OCI-LY3 (cell line): Measurements from ENCODE around the gene MAP3K4.

Experiments used
- H2AFZ ChIP-seq: fragments of 200-600, 300-600 bp; shearing (Covaris generic); 2 replicates; pipeline ENCODE4 v1.6.0; 2014; ENCODE audit warnings: antibody characterized with exemption, low read depth, low read length
- H3K27ac ChIP-seq: fragments of 200-600, 300-600 bp; sonication (generic); 2 replicates; pipeline ENCODE4 v1.5.1; 2014; ENCODE audit warnings: mild to moderate bottlenecking, low read length, moderate library complexity, mixed read lengths
- H3K27me3 ChIP-seq: fragments of 200-600, 300-600 bp; sonication (generic); 2 replicates; pipeline ENCODE4 v1.6.1; 2014; ENCODE audit warnings: low read depth, low read length, mixed read lengths
- H3K36me3 ChIP-seq: fragments of 200-600, 300-600 bp; sonication (generic); replicated peaks from 2 replicates; pipeline ENCODE3; 2014; ENCODE audit warnings: low read depth, low read length, mixed read lengths
- H3K4me1 ChIP-seq: fragments of 300-600, 200-600 bp; sonication (generic); 2 replicates; pipeline ENCODE4 v1.6.1; 2014; ENCODE audit warnings: low read length, mixed read lengths
- H3K4me2 ChIP-seq: fragments of 200-600, 300-600 bp; sonication (generic); 2 replicates; pipeline ENCODE4 v1.6.1; 2014; ENCODE audit warnings: low read length, mixed read lengths
- H3K4me3 ChIP-seq: fragments of 300-600, 200-600 bp; sonication (generic); 2 replicates; pipeline ENCODE4 v1.5.1; 2014; ENCODE audit warnings: antibody characterized with exemption, mild to moderate bottlenecking, low read length, moderate library complexity
- H3K79me2 ChIP-seq: fragments of 300-600, 200-600 bp; shearing (Covaris generic); 2 replicates; pipeline ENCODE4 v1.6.1; 2014; ENCODE audit warnings: mild to moderate bottlenecking, low read length, mixed read lengths
- H3K9ac ChIP-seq: fragments of 300-600, 200-600 bp; shearing (Covaris generic); 2 replicates; pipeline ENCODE4 v1.6.0; 2014; ENCODE audit warnings: mild to moderate bottlenecking, low read length, moderate library complexity
- H3K9me3 ChIP-seq: fragments of 200-600, 300-600 bp; shearing (Covaris generic); 2 replicates; pipeline ENCODE4 v1.6.1; 2014; ENCODE audit warnings: low read length, mixed read lengths; ENCODE audit not compliant: insufficient read depth
- H4K20me1 ChIP-seq: fragments of 200-600, 300-600 bp; sonication (generic); 2 replicates; pipeline ENCODE4 v1.6.1; 2016; ENCODE audit warnings: low read length, mixed read lengths; ENCODE audit not compliant: insufficient read depth
- EZH2phosphoT487 ChIP-seq: fragments of 200-600 bp; shearing (Covaris generic); IDR thresholded peaks from 2 replicates; pipeline ENCODE4 v1.6.1; 2018; ENCODE audit warnings: antibody characterized with exemption, mixed run types, low read depth
- TF ChIP-seq, protein P1 (sequence below): fragments of 200-600, 300-600 bp; sonication (generic); IDR thresholded peaks from 2 replicates; pipeline ENCODE4 v1.5.1; 2014; ENCODE audit warnings: antibody characterized with exemption, low read length, low read depth

MAP3K4 gene

DNA sequence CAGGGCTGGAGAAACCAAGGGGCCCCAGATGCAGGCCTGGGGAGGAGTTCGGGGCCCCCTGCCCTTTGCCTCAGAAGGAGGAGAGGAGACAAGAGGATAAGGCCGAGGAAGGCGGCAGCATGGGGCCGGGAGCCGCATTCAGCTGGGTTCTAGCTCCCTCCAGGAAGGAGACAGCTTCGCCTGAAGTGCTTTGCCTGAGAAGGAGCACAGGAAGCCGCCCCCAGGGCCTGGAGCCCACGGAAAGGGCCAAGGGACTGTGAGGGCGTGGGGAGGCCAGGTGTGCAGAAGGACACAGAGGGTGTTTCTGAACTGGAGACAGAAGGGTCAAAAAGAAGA is 160.9 kb downstream of the MAP3K4 start:
- Histone ChIP-seq H3K27ac (no peak overlapping the region), H3K79me2 (no peaks in the 10 kb centered on the region), H3K4me2 (no peak overlapping the region), H3K27me3 (no peaks in the 10 kb centered on the region), H3K36me3 (no peaks in the 10 kb centered on the region), H3K4me3 (no peak overlapping the region), H3K9ac (no peak overlapping the region), H3K4me1 (no peaks in the 10 kb centered on the region), H3K9me3 (no peaks in the 10 kb centered on the region), H2AFZ (no peak overlapping the region), H4K20me1 (no peaks in the 10 kb centered on the region)
- TF ChIP-seq EZH2phosphoT487, result no peak
- TF ChIP-seq, protein P1, sequence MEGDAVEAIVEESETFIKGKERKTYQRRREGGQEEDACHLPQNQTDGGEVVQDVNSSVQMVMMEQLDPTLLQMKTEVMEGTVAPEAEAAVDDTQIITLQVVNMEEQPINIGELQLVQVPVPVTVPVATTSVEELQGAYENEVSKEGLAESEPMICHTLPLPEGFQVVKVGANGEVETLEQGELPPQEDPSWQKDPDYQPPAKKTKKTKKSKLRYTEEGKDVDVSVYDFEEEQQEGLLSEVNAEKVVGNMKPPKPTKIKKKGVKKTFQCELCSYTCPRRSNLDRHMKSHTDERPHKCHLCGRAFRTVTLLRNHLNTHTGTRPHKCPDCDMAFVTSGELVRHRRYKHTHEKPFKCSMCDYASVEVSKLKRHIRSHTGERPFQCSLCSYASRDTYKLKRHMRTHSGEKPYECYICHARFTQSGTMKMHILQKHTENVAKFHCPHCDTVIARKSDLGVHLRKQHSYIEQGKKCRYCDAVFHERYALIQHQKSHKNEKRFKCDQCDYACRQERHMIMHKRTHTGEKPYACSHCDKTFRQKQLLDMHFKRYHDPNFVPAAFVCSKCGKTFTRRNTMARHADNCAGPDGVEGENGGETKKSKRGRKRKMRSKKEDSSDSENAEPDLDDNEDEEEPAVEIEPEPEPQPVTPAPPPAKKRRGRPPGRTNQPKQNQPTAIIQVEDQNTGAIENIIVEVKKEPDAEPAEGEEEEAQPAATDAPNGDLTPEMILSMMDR, result no peak

DNA sequence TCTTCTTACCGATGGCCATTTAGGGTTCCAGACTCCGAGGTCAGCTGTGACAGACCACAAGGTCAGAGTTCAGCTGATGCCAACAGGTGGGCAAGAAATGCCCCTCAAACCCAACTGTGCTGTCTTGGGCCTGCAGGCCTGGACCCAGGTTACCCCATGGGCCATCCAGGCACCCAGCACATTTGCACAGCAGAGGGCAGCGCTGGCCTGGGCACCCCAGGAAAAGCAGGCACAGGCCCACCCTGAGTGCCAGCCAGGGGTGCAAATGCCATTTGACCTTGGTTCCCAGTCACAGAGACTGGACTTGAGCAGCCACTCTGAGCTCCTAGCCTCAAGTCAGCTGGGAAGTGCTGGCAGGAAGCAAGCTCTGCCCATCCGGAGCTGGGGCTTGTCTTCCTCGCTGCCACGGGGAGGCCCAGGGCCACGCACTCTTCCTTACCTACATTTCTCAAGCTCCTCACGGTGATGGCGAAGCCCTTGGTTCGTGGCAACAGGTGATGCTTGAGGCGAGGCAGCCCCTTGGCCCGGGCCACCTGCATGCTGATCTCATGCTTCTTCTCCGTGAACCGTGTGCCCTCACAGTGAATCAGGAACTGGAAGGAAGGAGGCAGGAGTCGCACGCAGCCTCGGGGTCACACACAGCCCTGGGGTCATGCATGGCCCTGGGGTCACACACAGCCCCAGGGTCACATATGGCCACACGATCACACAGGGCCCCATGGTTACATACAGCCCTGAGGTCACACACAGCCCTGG is 161.5 kb downstream of the MAP3K4 start:
- Histone ChIP-seq H3K4me2 (no peak overlapping the region), H3K9me3 (no peaks in the 10 kb centered on the region), H3K4me1 (no peaks in the 10 kb centered on the region), H3K79me2 (no peaks in the 10 kb centered on the region), H3K27ac (no peak overlapping the region), H3K27me3 (no peaks in the 10 kb centered on the region), H3K36me3 (no peaks in the 10 kb centered on the region), H4K20me1 (no peaks in the 10 kb centered on the region), H2AFZ (no peak overlapping the region), H3K4me3 (no peak overlapping the region), H3K9ac (no peak overlapping the region)
- TF ChIP-seq, protein P1, result peak; percentile 68
- TF ChIP-seq EZH2phosphoT487, result no peak

DNA sequence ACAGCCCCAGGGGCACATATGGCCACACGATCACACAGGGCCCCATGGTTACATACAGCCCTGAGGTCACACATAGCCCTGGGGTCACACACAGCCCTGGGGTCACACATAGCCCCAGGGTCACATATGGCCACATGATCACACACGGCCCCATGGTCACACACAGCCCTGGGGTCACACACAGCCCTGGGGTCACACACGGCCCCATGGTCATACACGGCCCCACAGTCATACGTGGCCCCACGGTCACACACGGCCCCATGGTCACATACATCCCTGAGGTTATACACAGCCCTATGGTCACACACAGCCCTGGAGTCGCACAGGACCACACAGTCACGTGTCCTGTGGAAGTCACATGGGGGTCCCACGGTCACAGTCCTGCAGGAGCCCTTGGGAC is 162.2 kb downstream of the MAP3K4 start:
- no peak overlapping the region for H3K4me2 ChIP-seq
- H3K4me3 ChIP-seq, result no peak overlapping the region
- H2AFZ ChIP-seq, result no peak overlapping the region
- no peaks in the 10 kb centered on the region for H3K27me3 ChIP-seq
- TF ChIP-seq, protein P1, result no peak
- no peak for TF ChIP-seq EZH2phosphoT487
- H3K9ac ChIP-seq, result no peak overlapping the region
- no peaks in the 10 kb centered on the region for H4K20me1 ChIP-seq
- no peaks in the 10 kb centered on the region for H3K36me3 ChIP-seq
- H3K79me2 ChIP-seq, result no peaks in the 10 kb centered on the region
- no peak overlapping the region for H3K27ac ChIP-seq
- H3K9me3 ChIP-seq, result no peaks in the 10 kb centered on the region
- H3K4me1 ChIP-seq, result no peaks in the 10 kb centered on the region

DNA sequence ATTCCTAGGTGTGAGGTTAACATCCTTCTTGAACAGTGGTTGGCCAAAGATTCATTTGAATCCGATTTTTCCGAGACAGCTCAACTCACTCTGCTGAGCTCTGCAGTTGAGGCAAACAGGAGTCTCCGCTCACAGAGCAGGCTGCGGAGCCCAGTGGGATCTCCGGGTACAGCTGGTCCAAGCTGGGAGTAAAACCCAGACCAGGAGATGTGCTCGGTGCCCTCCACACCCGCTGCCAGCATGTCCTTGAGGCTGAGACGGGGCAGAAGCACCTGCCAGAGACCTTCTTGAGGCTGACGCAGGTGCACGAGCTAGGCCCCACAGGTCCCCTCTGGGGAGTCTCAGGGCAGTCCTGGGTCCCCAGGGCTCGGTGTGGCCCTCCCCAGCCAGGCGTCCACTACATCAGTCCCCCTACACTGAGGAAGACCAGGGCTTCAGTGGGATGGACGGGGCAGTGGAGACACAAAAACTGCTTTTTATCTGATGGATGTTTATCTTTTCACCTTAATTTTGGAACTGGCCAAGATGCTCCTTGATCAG is 163.3 kb downstream of the MAP3K4 start:
- H3K9me3 ChIP-seq, result no peaks in the 10 kb centered on the region
- no peaks in the 10 kb centered on the region for H4K20me1 ChIP-seq
- no peak overlapping the region for H3K9ac ChIP-seq
- H3K27me3 ChIP-seq, result no peaks in the 10 kb centered on the region
- H3K27ac ChIP-seq, result no peak overlapping the region
- H3K4me1 ChIP-seq, result no peaks in the 10 kb centered on the region
- no peak overlapping the region for H3K4me3 ChIP-seq
- H3K4me2 ChIP-seq, result no peak overlapping the region
- H3K36me3 ChIP-seq, result no peaks in the 10 kb centered on the region
- no peak overlapping the region for H2AFZ ChIP-seq
- no peaks in the 10 kb centered on the region for H3K79me2 ChIP-seq
- no peak for TF ChIP-seq EZH2phosphoT487
- TF ChIP-seq, protein P1, result no peak
